Erythroblast (primary cell): ENCODE results near the gene FRMD3.

Source experiments
- DNase-seq, 2 experiments: peaks; one replicate each; lab custom pipeline; 2025; lab: John Stamatoyannopoulos, UW
- GATA1 ChIP-seq: IDR thresholded peaks from 2 replicates; pipeline ENCODE4 v1.6.1; 2011; ENCODE audit warnings: low read depth, mild to moderate bottlenecking, control low read depth, low read length, moderate library complexity
- POLR2A ChIP-seq: IDR thresholded peaks from 2 replicates; pipeline ENCODE4 v1.6.1; 2011; ENCODE audit warnings: mild to moderate bottlenecking, low read length

Gene FRMD3

DNA sequence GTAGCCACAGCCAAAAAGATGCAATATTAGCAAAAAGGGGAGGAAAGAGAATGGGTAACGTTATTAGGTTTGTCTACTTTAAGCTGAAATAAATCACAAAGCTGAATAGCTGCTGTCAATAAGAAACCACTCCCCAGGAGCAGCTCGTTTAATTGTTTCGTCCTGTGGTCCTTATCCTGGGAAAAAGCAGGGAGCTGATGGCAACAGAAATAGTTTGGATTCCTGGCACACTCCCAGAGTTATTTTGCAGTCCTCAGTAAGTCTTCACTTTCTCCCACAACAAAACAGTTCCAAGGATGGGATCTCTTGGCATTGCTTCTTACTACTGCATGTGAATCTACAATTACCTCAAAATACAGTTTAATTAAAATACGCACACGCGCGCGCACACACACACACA, 28.8 kb downstream of the FRMD3 start:
- TF ChIP-seq GATA1 (no peak), POLR2A (no peak)

GRCh38 chr9:83508067-83508466, 30.1 kb downstream of the FRMD3 start:
- no peak for TF ChIP-seq POLR2A
- TF ChIP-seq GATA1 = no peak
- no peak for DNase-seq

More for the DNA sequence above, 28.8 kb downstream of the FRMD3 start:
- no peak for DNase-seq

GRCh38 chr9:83505282-83505681, 32.9 kb downstream of the FRMD3 start:
- no peak for DNase-seq
- TF ChIP-seq GATA1 = no peak
- TF ChIP-seq POLR2A = no peak

- no peak for DNase-seq
- TF ChIP-seq GATA1 (no peak), POLR2A (no peak)
Observed at GRCh38 chr9:83503866-83504265, 34.3 kb downstream of the FRMD3 start.

GRCh38 chr9:83501565-83501964, 36.6 kb downstream of the FRMD3 start:
- no peak for DNase-seq
- no peak for TF ChIP-seq POLR2A
- TF ChIP-seq GATA1 = no peak

- no peak for TF ChIP-seq POLR2A
- no peak for TF ChIP-seq GATA1
- no peak for DNase-seq
Observed at GRCh38 chr9:83497441-83497840, 40.8 kb downstream of the FRMD3 start.

- TF ChIP-seq POLR2A = no peak
- TF ChIP-seq GATA1 = no peak
Observed at GRCh38 chr9:83491995-83492394, 46.2 kb downstream of the FRMD3 start.

GRCh38 chr9:83491413-83491812, 46.8 kb downstream of the FRMD3 start:
- TF ChIP-seq GATA1 = no peak
- TF ChIP-seq POLR2A = no peak
- no peak for DNase-seq

More at GRCh38 chr9:83491995-83492394, 46.2 kb downstream of the FRMD3 start:
- DNase-seq = no peak

GRCh38 chr9:83489961-83490360, 48.2 kb downstream of the FRMD3 start:
- no peak for DNase-seq
- TF ChIP-seq POLR2A (no peak), GATA1 (no peak)

GRCh38 chr9:83484990-83485389, 53.2 kb downstream of the FRMD3 start:
- TF ChIP-seq GATA1 = no peak
- TF ChIP-seq POLR2A = no peak
- no peak for DNase-seq

DNA sequence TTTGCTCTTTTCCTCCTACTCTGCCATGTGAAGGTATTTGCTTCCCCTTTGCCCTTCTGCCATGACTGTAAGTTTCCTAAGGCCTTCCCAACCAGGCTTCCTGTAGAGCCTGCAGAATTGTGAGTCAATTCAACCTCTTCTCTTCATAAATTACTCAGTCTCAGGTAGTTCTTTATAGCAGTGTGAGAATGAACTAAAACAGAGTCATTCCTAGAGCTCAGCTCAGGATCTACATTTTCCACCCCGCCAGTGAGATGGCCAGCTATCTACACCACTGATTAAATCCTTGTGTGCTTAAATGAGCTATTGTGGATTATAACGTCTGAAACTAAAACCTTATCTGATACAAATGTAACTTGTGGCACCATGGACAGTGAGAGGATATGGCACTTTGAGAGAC, 55.0 kb downstream of the FRMD3 start:
- DNase-seq = no peak

DNA sequence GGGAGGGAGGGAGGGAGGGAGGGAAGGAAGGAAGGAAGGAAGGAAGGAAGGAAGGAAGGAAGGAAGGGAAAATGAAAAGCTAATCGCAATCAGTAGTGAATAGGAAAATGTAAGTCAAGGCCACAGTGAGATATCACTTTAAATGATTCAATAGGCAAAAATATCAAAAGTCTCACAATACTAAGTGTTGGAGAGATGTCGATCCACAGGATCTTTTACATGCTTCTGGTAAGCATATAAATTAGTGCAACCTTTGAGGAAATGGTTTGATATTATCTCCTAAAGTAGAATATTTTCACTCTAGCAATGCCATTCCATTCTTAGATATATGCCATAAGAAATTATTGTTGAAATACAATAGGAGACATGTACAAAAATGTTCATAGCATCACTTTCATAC, 58.4 kb downstream of the FRMD3 start:
- TF ChIP-seq GATA1 (no peak), POLR2A (no peak)
- DNase-seq = no peak

More for the DNA sequence above, 55.0 kb downstream of the FRMD3 start:
- no peak for TF ChIP-seq POLR2A

GRCh38 chr9:83477571-83477970, 60.6 kb downstream of the FRMD3 start:
- no peak for TF ChIP-seq POLR2A
- TF ChIP-seq GATA1 = no peak
- no peak for DNase-seq

DNA sequence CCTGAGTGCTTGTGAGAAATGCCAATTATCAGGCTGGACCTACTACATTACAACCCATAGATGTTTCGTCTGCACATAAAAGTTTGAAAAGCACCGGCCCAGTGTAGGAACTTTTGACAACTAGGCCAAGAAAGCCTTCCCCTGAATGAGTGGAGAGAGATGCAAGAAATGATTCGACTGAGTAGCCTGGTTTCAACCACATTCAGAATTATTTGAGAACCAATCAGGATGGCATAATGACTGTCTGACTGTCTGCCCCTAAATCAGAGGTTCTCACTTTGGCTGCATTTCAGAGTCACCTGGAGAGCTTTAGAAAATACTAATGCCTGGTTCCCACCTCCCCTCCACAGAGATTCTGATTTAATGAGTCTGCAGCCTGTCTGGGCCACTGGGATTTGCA, 61.1 kb downstream of the FRMD3 start:
- no peak for TF ChIP-seq POLR2A
- TF ChIP-seq GATA1 = no peak
- no peak for DNase-seq

GRCh38 chr9:83476513-83476912, 61.7 kb downstream of the FRMD3 start:
- no peak for TF ChIP-seq GATA1
- TF ChIP-seq POLR2A = no peak

GRCh38 chr9:83475741-83476140, 62.5 kb downstream of the FRMD3 start:
- TF ChIP-seq POLR2A (no peak), GATA1 (no peak)
- no peak for DNase-seq

More at GRCh38 chr9:83476513-83476912, 61.7 kb downstream of the FRMD3 start:
- no peak for DNase-seq
